HepG2 (cell line): ENCODE measurements around the gene GPR162. TPM values are rescaled to one million over a fixed set of nuclear protein-coding genes. Genes with fewer than 3 reads are reported as not detected.

Experiments used
- ARNTL ChIP-seq: sonication (generic); formaldehyde crosslinking; IDR thresholded peaks from 2 replicates; pipeline ENCODE4 v1.4.0; 2020; ENCODE audit warnings: mild to moderate bottlenecking, missing genetic modification reagents
- FIP1L1 ChIP-seq: fragments of 200-400 bp; formaldehyde crosslinking; IDR thresholded peaks from 2 replicates; pipeline ENCODE4 v1.6.1; 2018; ENCODE audit warnings: low read depth, mild to moderate bottlenecking, low read length, moderate library complexity, borderline replicate concordance; ENCODE audit not compliant: insufficient read depth
- HMGXB4 ChIP-seq, 2 experiments: sonication (generic) in 1 of 2; formaldehyde crosslinking in 1 of 2; IDR thresholded peaks; 2 replicates each; pipeline versions ENCODE4 v1.4.0 to v1.6.1; 2018 to 2020; ENCODE audit warnings: missing genetic modification reagents in 2 of 2, borderline replicate concordance in 1 of 2, low read depth in 1 of 2, mild to moderate bottlenecking in 1 of 2, missing biosample characterization in 1 of 2
- HOXA3 ChIP-seq: sonication (generic); formaldehyde crosslinking; IDR thresholded peaks from 2 replicates; pipeline ENCODE4 v1.5.0; 2020; ENCODE audit warnings: missing genetic modification reagents
- HOXA9 ChIP-seq: sonication (generic); formaldehyde crosslinking; IDR thresholded peaks from 2 replicates; pipeline ENCODE4 v1.8.1; 2022; ENCODE audit warnings: missing genetic modification reagents, mild to moderate bottlenecking, moderate library complexity, borderline replicate concordance
- KLF11 ChIP-seq: IDR thresholded peaks from 2 replicates; pipeline ENCODE4 v1.6.1; 2016; ENCODE audit warnings: missing compliant biosample characterization
- MEIS2 ChIP-seq: sonication (generic); formaldehyde crosslinking; IDR thresholded peaks from 2 replicates; pipeline ENCODE4 v1.9.0; 2021; ENCODE audit warnings: mild to moderate bottlenecking, missing genetic modification reagents
- MXD4 ChIP-seq: IDR thresholded peaks from 2 replicates; pipeline ENCODE4 v1.6.1; 2016; ENCODE audit warnings: mild to moderate bottlenecking, missing biosample characterization, missing genetic modification reagents
- NFKBIZ ChIP-seq: IDR thresholded peaks from 2 replicates; pipeline ENCODE4 v1.6.1; 2018; ENCODE audit warnings: missing genetic modification reagents, missing compliant biosample characterization
- TEAD3 ChIP-seq: optimal IDR thresholded peaks from 2 replicates; pipeline ENCODE3; 2016; ENCODE audit warnings: borderline replicate concordance
- TFE3 ChIP-seq: IDR thresholded peaks from 2 replicates; pipeline ENCODE4 v1.6.1; 2016
- polyA plus RNA-seq, 8 experiments: library from polyadenylated mRNA; depleted of rRNA in 3 of 8; stranded (reverse) in 7 of 8; unstranded in 1 of 8; fragments of >200 nt; fragmentation: Illumina TruSeq in 4 of 8; extraction: Trizol in 4 of 8; gene quantifications; 2 replicates each; pipeline versions ENCODE4 v1.2.1 to v1.2.3, GENCODE V29; 2011 to 2016; ENCODE audit warnings: low read depth in 4 of 8, missing spikeins in 1 of 8, mixed read lengths in 1 of 8; ENCODE audit not compliant: insufficient read depth in 1 of 8
- total RNA-seq, 5 experiments: library from RNA; depleted of rRNA; stranded (reverse); fragments of >200 nt; fragmentation: Illumina TruSeq; extraction: Trizol; gene quantifications; 2 replicates each; pipeline ENCODE4 v1.2.3, GENCODE V29; 2016; ENCODE audit warnings: low read depth in 1 of 5
- TF ChIP-seq, protein P1 (sequence below): sonication (generic); formaldehyde crosslinking; IDR thresholded peaks from 2 replicates; pipeline ENCODE4 v1.5.1; 2020; ENCODE audit warnings: missing genetic modification reagents, mild to moderate bottlenecking, borderline replicate concordance
- TF ChIP-seq, protein P2 (sequence below): sonication (generic); formaldehyde crosslinking; IDR thresholded peaks from 2 replicates; pipeline ENCODE4 v1.4.0; 2020; ENCODE audit warnings: missing genetic modification reagents, mild to moderate bottlenecking, borderline replicate concordance
- TF ChIP-seq, protein P3 (sequence below): sonication (generic); formaldehyde crosslinking; IDR thresholded peaks from 2 replicates; pipeline ENCODE4 v1.4.0; 2020; ENCODE audit warnings: mild to moderate bottlenecking, missing genetic modification reagents

GPR162 gene
- total and polyA plus RNA-seq, 2 of the 13 experiments (the other 11 are each of a cell fraction or from before 2014, with no cell fraction given) = 0.08 TPM; not detected in 1

GRCh38 chr12:6829536-6830220, 8.1 kb downstream of the GPR162 start (continued):
- TF ChIP-seq TFE3 (CRISPR knock-in tag) (no peak), HOXA9 (CRISPR knock-in tag) (no peak), MEIS2 (CRISPR knock-in tag) (peak; percentile 61; the same call in 1 of the 2 replicates), TEAD3 (CRISPR knock-in tag) (no peak), FIP1L1 (no peak), KLF11 (CRISPR knock-in tag) (no peak), MXD4 (CRISPR knock-in tag) (0 out of 2 replicates have a peak, but pooled peaks have one; percentile 9), NFKBIZ (no peak), ARNTL (CRISPR knock-in tag) (no peak), HMGXB4 (CRISPR knock-in tag; IDR thresholded peaks at IDR 0.05; ENCODE audit: borderline replicate concordance in 1 of 2, low read depth in 1 of 2) (0 out of 4 replicates have a peak, but pooled peaks of 1 of the 2 experiments have one; percentile 27), HOXA3 (peak; percentile 47; the same call in 1 of the 2 replicates)
- TF ChIP-seq, protein P1, sequence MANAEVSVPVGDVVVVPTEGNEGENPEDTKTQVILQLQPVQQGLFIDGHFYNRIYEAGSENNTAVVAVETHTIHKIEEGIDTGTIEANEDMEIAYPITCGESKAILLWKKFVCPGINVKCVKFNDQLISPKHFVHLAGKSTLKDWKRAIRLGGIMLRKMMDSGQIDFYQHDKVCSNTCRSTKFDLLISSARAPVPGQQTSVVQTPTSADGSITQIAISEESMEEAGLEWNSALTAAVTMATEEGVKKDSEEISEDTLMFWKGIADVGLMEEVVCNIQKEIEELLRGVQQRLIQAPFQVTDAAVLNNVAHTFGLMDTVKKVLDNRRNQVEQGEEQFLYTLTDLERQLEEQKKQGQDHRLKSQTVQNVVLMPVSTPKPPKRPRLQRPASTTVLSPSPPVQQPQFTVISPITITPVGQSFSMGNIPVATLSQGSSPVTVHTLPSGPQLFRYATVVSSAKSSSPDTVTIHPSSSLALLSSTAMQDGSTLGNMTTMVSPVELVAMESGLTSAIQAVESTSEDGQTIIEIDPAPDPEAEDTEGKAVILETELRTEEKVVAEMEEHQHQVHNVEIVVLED (CRISPR knock-in tag) = no peak
- TF ChIP-seq, protein P2, sequence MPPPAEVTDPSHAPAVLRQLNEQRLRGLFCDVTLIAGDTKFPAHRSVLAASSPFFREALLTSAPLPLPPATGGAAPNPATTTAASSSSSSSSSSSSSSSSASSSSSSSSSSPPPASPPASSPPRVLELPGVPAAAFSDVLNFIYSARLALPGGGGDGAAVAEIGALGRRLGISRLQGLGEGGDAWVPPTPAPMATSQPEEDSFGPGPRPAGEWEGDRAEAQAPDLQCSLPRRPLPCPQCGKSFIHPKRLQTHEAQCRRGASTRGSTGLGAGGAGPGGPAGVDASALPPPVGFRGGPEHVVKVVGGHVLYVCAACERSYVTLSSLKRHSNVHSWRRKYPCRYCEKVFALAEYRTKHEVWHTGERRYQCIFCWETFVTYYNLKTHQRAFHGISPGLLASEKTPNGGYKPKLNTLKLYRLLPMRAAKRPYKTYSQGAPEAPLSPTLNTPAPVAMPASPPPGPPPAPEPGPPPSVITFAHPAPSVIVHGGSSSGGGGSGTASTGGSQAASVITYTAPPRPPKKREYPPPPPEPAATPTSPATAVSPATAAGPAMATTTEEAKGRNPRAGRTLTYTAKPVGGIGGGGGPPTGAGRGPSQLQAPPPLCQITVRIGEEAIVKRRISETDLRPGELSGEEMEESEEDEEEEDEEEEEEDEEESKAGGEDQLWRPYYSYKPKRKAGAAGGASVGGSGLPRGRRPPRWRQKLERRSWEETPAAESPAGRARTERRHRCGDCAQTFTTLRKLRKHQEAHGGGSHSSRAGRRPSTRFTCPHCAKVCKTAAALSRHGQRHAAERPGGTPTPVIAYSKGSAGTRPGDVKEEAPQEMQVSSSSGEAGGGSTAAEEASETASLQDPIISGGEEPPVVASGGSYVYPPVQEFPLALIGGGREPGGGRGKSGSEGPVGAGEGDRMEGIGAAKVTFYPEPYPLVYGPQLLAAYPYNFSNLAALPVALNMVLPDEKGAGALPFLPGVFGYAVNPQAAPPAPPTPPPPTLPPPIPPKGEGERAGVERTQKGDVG (CRISPR knock-in tag) = no peak
- TF ChIP-seq, protein P3, sequence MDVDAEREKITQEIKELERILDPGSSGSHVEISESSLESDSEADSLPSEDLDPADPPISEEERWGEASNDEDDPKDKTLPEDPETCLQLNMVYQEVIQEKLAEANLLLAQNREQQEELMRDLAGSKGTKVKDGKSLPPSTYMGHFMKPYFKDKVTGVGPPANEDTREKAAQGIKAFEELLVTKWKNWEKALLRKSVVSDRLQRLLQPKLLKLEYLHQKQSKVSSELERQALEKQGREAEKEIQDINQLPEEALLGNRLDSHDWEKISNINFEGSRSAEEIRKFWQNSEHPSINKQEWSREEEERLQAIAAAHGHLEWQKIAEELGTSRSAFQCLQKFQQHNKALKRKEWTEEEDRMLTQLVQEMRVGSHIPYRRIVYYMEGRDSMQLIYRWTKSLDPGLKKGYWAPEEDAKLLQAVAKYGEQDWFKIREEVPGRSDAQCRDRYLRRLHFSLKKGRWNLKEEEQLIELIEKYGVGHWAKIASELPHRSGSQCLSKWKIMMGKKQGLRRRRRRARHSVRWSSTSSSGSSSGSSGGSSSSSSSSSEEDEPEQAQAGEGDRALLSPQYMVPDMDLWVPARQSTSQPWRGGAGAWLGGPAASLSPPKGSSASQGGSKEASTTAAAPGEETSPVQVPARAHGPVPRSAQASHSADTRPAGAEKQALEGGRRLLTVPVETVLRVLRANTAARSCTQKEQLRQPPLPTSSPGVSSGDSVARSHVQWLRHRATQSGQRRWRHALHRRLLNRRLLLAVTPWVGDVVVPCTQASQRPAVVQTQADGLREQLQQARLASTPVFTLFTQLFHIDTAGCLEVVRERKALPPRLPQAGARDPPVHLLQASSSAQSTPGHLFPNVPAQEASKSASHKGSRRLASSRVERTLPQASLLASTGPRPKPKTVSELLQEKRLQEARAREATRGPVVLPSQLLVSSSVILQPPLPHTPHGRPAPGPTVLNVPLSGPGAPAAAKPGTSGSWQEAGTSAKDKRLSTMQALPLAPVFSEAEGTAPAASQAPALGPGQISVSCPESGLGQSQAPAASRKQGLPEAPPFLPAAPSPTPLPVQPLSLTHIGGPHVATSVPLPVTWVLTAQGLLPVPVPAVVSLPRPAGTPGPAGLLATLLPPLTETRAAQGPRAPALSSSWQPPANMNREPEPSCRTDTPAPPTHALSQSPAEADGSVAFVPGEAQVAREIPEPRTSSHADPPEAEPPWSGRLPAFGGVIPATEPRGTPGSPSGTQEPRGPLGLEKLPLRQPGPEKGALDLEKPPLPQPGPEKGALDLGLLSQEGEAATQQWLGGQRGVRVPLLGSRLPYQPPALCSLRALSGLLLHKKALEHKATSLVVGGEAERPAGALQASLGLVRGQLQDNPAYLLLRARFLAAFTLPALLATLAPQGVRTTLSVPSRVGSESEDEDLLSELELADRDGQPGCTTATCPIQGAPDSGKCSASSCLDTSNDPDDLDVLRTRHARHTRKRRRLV (CRISPR knock-in tag) = no peak
